Stomach (tissue), 4 donors: ENCODE data around the gene RASA3.

Experiments
- POLR2A ChIP-seq, 4 donors: fragments of 450-650 bp; IDR thresholded peaks; one replicate each; pipeline ENCODE4 v1.6.1; 2016; ENCODE audit warnings: antibody characterized with exemption in 4 of 4, control low read depth in 2 of 4, mild to moderate bottlenecking in 1 of 4, moderate library complexity in 1 of 4
- TF ChIP-seq, protein P1 (sequence below), 7 experiments: fragments of 450-650 bp in 4 of 7; fragments of 200-600 bp in 3 of 7; sonication (generic) in 3 of 7; IDR thresholded peaks; one replicate each; pipeline ENCODE4 v1.5.1; 2016 to 2019; ENCODE audit warnings: antibody characterized with exemption in 7 of 7, control low read depth in 2 of 7, mild to moderate bottlenecking in 1 of 7

DNA sequence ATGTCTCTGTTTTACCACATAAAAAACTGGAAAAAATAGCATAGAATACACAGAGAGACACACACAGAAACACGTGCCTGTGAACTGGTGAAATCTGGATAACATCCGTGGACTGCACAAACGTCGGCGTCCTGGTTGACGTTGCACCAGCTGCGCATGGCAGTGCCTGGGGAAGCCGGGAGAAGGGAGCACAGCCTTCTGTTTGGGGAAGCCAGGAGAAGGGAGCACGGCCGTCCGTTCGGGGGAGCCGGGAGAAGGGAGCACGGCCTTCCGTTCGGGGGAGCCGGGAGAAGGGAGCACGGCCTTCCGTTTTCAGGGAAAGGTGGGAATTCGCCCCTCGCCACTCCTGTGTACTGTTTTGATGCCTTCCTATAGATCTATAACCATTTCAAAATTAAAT, 94.7 kb downstream of the RASA3 start:
- TF ChIP-seq, protein P1, sequence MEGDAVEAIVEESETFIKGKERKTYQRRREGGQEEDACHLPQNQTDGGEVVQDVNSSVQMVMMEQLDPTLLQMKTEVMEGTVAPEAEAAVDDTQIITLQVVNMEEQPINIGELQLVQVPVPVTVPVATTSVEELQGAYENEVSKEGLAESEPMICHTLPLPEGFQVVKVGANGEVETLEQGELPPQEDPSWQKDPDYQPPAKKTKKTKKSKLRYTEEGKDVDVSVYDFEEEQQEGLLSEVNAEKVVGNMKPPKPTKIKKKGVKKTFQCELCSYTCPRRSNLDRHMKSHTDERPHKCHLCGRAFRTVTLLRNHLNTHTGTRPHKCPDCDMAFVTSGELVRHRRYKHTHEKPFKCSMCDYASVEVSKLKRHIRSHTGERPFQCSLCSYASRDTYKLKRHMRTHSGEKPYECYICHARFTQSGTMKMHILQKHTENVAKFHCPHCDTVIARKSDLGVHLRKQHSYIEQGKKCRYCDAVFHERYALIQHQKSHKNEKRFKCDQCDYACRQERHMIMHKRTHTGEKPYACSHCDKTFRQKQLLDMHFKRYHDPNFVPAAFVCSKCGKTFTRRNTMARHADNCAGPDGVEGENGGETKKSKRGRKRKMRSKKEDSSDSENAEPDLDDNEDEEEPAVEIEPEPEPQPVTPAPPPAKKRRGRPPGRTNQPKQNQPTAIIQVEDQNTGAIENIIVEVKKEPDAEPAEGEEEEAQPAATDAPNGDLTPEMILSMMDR (IDR thresholded peaks at IDR 0.05) = no peak
- no peak for TF ChIP-seq POLR2A (IDR thresholded peaks at IDR 0.05)
